Effector memory CD8-positive, alpha-beta T cell (primary cell): ENCODE results near the gene NTM.
"Not testable (repeated sequence)": the region's sequence is repeated elsewhere in the genome, so short reads cannot be mapped to it uniquely, and the experiment has no call there.

ENCODE experiments used
- ATAC-seq: fragments of 150-1000 bp; cut with Tn5 transposase; replicated peaks from 2 replicates; pipeline ENCODE4 v1.10.0; 2021; ENCODE audit warnings: mild to moderate bottlenecking, moderate library complexity
- DNase-seq, 3 experiments: peaks; one replicate each; pipeline ENCODE4 v3.0.0; 2021
- H3K27ac Mint-ChIP-seq, 2 donors: one replicate each; pipeline ENCODE4 v1.8.0; 2022; ENCODE audit warnings: mild to moderate bottlenecking in 2 of 2, mixed read lengths in 2 of 2, moderate library complexity in 2 of 2
- H3K27me3 Mint-ChIP-seq, 2 donors: one replicate each; pipeline ENCODE4 v1.8.0; 2022; ENCODE audit warnings: mixed read lengths in 2 of 2
- H3K36me3 Mint-ChIP-seq: one replicate; pipeline ENCODE4 v1.8.0; 2022; ENCODE audit warnings: mild to moderate bottlenecking, moderate library complexity, mixed read lengths; ENCODE audit not compliant: insufficient read depth
- H3K4me1 Mint-ChIP-seq, 2 donors: one replicate each; pipeline ENCODE4 v1.8.0; 2022; ENCODE audit warnings: low read depth in 2 of 2, mixed read lengths in 2 of 2
- H3K4me3 Mint-ChIP-seq, 2 donors: one replicate each; pipeline ENCODE4 v1.8.0; 2022; ENCODE audit warnings: mild to moderate bottlenecking in 2 of 2, mixed read lengths in 2 of 2, moderate library complexity in 2 of 2
- H3K9me3 Mint-ChIP-seq, 2 donors: one replicate each; pipeline ENCODE4 v1.8.0; 2022; ENCODE audit warnings: mixed read lengths in 2 of 2

NTM gene

GRCh38 chr11:131898949-131899348 is 528.5 kb downstream of the NTM start:
- no peaks in the 10 kb centered on the region for H3K27me3 Mint-ChIP-seq
- H3K27ac Mint-ChIP-seq = no peak overlapping the region
- H3K36me3 Mint-ChIP-seq = no peaks in the 10 kb centered on the region
- DNase-seq (no peak), ATAC-seq (no peak)
- H3K4me3 Mint-ChIP-seq = no peak overlapping the region
- no peaks in the 10 kb centered on the region for H3K4me1 Mint-ChIP-seq
- H3K9me3 Mint-ChIP-seq = no peaks in the 10 kb centered on the region

- H3K27me3 Mint-ChIP-seq = no peaks in the 10 kb centered on the region
- H3K9me3 Mint-ChIP-seq = no peaks in the 10 kb centered on the region
- DNase-seq (no peak), ATAC-seq (no peak)
- no peak overlapping the region for H3K4me3 Mint-ChIP-seq
- H3K36me3 Mint-ChIP-seq = no peaks in the 10 kb centered on the region
- H3K4me1 Mint-ChIP-seq = no peaks in the 10 kb centered on the region
- H3K27ac Mint-ChIP-seq = no peak overlapping the region
Measured at GRCh38 chr11:131899950-131900580, 529.6 kb downstream of the NTM start.

- no peak for ATAC-seq
- Mint-ChIP-seq H3K36me3 (no peaks in the 10 kb centered on the region), H3K27ac (no peak overlapping the region), H3K9me3 (peaks cover 2 to 18% of the 10 kb centered on the region in 2 donors), H3K4me1 (no peaks in the 10 kb centered on the region), H3K27me3 (peaks cover 0 to 5% of the 10 kb centered on the region in 2 donors), H3K4me3 (no peak overlapping the region)
- no peak for DNase-seq
Measured at GRCh38 chr11:131902421-131902820, 532.0 kb downstream of the NTM start.

GRCh38 chr11:131903074-131903473 is 532.7 kb downstream of the NTM start:
- Mint-ChIP-seq H3K4me1 (no peaks in the 10 kb centered on the region), H3K9me3 (peaks cover 2 to 20% of the 10 kb centered on the region in 2 donors), H3K4me3 (no peak overlapping the region), H3K27me3 (peaks cover 0 to 9% of the 10 kb centered on the region in 2 donors), H3K27ac (no peak overlapping the region), H3K36me3 (no peaks in the 10 kb centered on the region)
- ATAC-seq = no peak
- DNase-seq = no peak

- peaks cover 2 to 20% of the 10 kb centered on the region in 2 donors for H3K9me3 Mint-ChIP-seq
- H3K4me1 Mint-ChIP-seq = no peaks in the 10 kb centered on the region
- H3K27ac Mint-ChIP-seq = no peak overlapping the region
- no peak overlapping the region for H3K4me3 Mint-ChIP-seq
- ATAC-seq (no peak), DNase-seq (no peak)
- H3K27me3 Mint-ChIP-seq = peaks cover 2 to 24% of the 10 kb centered on the region in 2 donors
- no peaks in the 10 kb centered on the region for H3K36me3 Mint-ChIP-seq
Measured at GRCh38 chr11:131904756-131905155, 534.3 kb downstream of the NTM start.

GRCh38 chr11:131906963-131907362 is 536.5 kb downstream of the NTM start:
- Mint-ChIP-seq H3K4me1 (no peaks in the 10 kb centered on the region), H3K36me3 (no peaks in the 10 kb centered on the region), H3K4me3 (no peak overlapping the region), H3K9me3 (peaks cover 2 to 20% of the 10 kb centered on the region in 2 donors), H3K27ac (no peak overlapping the region), H3K27me3 (peaks cover 6 to 43% of the 10 kb centered on the region in 2 donors)
- ATAC-seq (no peak), DNase-seq (no peak)

GRCh38 chr11:131907371-131907770 is 537.0 kb downstream of the NTM start:
- Mint-ChIP-seq H3K36me3 (no peaks in the 10 kb centered on the region), H3K9me3 (peaks cover 2 to 20% of the 10 kb centered on the region in 2 donors), H3K4me3 (no peak overlapping the region), H3K27ac (no peak overlapping the region), H3K4me1 (no peaks in the 10 kb centered on the region), H3K27me3 (peaks cover 10 to 47% of the 10 kb centered on the region in 2 donors)
- no peak for DNase-seq
- no peak for ATAC-seq

- DNase-seq (no peak), ATAC-seq (no peak)
- H3K36me3 Mint-ChIP-seq = no peaks in the 10 kb centered on the region
- peaks cover 2 to 20% of the 10 kb centered on the region in 2 donors for H3K9me3 Mint-ChIP-seq
- H3K27me3 Mint-ChIP-seq = peaks cover 16 to 57% of the 10 kb centered on the region in 2 donors
- H3K4me1 Mint-ChIP-seq = no peaks in the 10 kb centered on the region
- no peak overlapping the region for H3K4me3 Mint-ChIP-seq
- H3K27ac Mint-ChIP-seq = no peak overlapping the region
Measured at GRCh38 chr11:131908316-131908715, 537.9 kb downstream of the NTM start.

- ATAC-seq (no peak), DNase-seq (no peak)
- Mint-ChIP-seq H3K27me3 (peaks cover 16 to 60% of the 10 kb centered on the region in 2 donors), H3K27ac (no peak overlapping the region), H3K36me3 (no peaks in the 10 kb centered on the region), H3K4me3 (no peak overlapping the region), H3K4me1 (no peaks in the 10 kb centered on the region), H3K9me3 (peaks cover 4 to 20% of the 10 kb centered on the region in 2 donors)
Measured at GRCh38 chr11:131909426-131910177, 539.2 kb downstream of the NTM start.

- ATAC-seq (no peak), DNase-seq (no peak)
- H3K9me3 Mint-ChIP-seq = peaks cover 4 to 19% of the 10 kb centered on the region in 2 donors
- no peaks in the 10 kb centered on the region for H3K4me1 Mint-ChIP-seq
- no peak overlapping the region for H3K4me3 Mint-ChIP-seq
- no peak overlapping the region for H3K27ac Mint-ChIP-seq
- peaks cover 16 to 60% of the 10 kb centered on the region in 2 donors for H3K27me3 Mint-ChIP-seq
- H3K36me3 Mint-ChIP-seq = no peaks in the 10 kb centered on the region
Measured at GRCh38 chr11:131910178-131910522, 539.7 kb downstream of the NTM start.

- ATAC-seq (no peak), DNase-seq (no peak)
- peaks cover 16 to 60% of the 10 kb centered on the region in 2 donors for H3K27me3 Mint-ChIP-seq
- H3K36me3 Mint-ChIP-seq = no peaks in the 10 kb centered on the region
- no peak overlapping the region for H3K4me3 Mint-ChIP-seq
- peaks cover 6 to 13% of the 10 kb centered on the region in 2 donors for H3K9me3 Mint-ChIP-seq
- no peaks in the 10 kb centered on the region for H3K4me1 Mint-ChIP-seq
- H3K27ac Mint-ChIP-seq = no peak overlapping the region
Measured at GRCh38 chr11:131910523-131911387, 540.3 kb downstream of the NTM start.

GRCh38 chr11:131911388-131912032 is 541.1 kb downstream of the NTM start:
- not testable (repeated sequence) for H3K4me3 Mint-ChIP-seq, H3K36me3 Mint-ChIP-seq, H3K27ac Mint-ChIP-seq, ATAC-seq, H3K4me1 Mint-ChIP-seq, DNase-seq
- Mint-ChIP-seq H3K27me3 (peaks cover 16 to 60% of the 10 kb centered on the region in 2 donors), H3K9me3 (peaks cover 6 to 11% of the 10 kb centered on the region in 2 donors)

- Mint-ChIP-seq H3K36me3 (no peaks in the 10 kb centered on the region), H3K27me3 (peaks cover 16 to 58% of the 10 kb centered on the region in 2 donors), H3K9me3 (peaks cover 4 to 5% of the 10 kb centered on the region in 2 donors), H3K27ac (no peak overlapping the region), H3K4me3 (no peak overlapping the region), H3K4me1 (no peaks in the 10 kb centered on the region)
- no peak for DNase-seq
- ATAC-seq = no peak
Measured at GRCh38 chr11:131912134-131912533, 541.7 kb downstream of the NTM start.
